Pulmonary artery endothelial cell (primary cell): ENCODE data around the gene ZNF710. TPM values are rescaled to one million over a fixed set of nuclear protein-coding genes. Genes with fewer than 3 reads are reported as not detected.

Source experiments
- DNase-seq: peaks from one replicate; pipeline ENCODE4 v3.0.0-alpha.2; 2011; ENCODE audit warnings: low read depth, low spot score
- total RNA-seq: library from RNA; depleted of rRNA; stranded (reverse); fragments of >200 nt; gene quantifications from 2 replicates; pipeline ENCODE4 v1.2.3, GENCODE V29; 2014

The ZNF710 gene
- total RNA-seq, 1 donor from 2014 or later = 16.0 TPM

DNA sequence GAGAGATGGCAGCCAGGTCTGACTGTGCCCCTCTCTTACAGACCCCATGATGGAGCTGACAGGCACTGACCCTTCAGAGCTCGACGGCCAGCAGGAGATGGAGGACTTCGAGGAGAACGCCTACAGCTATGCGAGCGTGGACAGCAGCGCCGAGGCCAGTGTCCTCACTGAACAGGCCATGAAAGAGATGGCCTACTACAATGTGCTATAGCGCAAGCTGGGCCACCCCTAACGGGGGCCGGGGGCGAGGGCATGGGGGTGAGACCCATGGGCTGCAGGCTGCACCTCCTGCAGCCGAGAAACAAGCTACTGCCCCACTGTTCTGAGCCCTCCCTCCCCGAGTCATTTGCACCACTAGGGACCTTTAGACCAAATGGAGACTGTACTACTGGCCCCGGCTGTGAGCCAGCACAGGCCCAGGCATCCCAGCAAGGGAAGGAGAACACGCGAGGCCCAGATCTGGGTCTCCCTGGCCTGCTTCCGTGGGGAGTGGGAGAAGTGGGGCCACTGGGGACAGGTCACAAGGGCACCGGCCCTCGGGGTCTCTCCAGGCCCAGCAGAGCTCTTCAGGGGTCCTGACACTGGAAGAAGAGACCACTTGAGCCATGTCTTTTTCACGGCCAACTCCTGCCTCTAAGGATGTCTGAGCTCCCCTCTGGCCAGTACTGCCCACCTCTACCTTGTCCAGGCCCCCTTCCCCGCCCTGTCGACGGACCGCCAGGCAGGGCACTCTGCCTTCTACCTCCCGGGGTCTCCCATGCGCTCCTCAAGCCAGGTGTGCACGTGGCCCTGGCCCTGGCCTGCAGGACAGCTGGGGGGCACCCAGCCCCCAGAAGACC lies 78.7 kb downstream of the ZNF710 start:
- no peak for DNase-seq

DNA sequence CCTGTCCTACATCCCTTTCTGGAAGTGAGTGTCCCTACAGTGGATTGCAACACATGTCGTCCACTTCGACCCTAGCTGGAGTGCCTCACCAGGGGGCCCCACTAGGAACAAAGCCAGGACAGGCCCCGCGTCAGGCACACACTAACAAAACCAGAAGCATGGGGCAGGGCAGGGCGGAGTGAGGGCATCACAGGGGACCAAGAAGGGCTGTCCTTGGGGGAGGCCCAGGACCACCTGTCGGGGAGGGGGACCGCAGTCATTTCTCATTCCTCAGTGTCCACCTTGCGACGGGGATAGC lies 79.3 kb downstream of the ZNF710 start:
- no peak for DNase-seq

DNA sequence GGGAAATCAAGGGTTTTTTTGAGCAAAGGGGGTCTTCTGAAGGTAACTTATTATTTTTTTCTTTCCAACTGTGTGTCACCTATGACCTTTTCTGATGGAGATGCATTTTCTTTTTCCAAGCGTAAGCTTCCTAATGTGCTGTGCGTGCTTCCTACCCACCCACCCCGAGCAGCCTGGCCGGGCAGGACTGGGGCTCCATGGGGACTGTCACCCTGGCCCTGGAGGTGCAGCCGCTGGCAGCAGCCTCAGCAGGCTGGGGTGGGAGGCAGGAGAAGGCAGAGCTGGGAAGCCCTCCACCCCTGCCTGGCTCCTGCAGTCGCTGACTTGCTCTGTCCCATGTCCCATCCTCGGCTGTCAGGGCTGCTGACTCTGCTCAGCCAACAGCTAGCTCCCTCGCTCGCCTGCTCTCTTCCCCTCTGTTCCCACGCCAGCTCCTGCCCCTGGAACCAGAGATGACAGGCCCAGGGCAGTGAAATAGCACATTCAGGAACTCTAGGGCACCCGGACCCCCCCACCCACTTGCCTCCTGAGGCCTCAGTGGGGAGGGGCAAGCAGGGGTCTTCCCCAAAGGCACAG lies 79.8 kb downstream of the ZNF710 start:
- no peak for DNase-seq

DNA sequence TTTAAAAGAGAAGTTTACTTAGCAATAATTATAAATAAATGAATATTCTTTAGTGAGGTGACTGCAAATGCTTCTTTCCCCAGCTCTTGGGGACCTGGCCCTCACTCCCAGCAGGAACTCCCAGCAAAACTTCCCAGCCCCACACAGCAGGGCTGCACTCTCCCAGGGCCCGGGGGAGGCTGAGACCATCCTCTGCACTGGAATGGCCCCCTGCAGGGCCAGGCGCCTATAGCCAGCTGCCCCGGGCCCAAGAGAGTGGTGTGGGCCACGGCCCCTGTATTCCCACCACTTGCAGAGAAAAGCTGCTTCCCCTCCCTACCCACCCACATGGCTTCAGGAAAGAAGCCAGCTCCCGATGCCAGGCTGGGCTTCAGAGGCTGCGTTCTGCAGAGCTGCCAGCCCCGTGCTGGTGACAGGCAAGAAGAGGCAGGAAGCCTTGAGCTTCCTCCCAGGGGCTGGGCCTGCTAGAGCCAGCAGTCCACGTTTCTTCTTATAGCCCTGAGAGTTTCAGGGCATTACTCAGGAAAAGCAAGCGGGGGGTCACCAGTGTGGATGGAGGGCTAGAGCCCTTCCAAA lies 81.1 kb downstream of the ZNF710 start:
- no peak for DNase-seq

DNA sequence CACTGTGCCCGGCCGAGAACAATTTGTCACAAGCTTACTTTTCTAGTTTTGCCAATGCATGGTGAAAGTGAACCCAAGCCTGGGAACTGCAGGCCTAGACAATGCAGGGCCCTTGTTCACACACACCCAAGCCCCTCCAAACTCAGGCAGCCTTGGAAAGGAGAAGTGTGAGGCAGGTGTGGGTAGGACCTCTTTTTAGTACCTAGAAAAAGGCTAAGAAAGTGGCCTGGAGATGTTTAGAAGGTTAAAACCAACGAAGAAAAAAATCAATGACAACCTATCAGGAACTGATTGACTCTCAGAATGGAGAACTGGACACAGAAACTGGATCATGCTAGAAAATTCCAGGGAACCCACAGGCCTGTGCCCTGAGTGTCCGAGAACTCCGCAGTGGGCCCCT lies 82.3 kb downstream of the ZNF710 start:
- no peak for DNase-seq

DNA sequence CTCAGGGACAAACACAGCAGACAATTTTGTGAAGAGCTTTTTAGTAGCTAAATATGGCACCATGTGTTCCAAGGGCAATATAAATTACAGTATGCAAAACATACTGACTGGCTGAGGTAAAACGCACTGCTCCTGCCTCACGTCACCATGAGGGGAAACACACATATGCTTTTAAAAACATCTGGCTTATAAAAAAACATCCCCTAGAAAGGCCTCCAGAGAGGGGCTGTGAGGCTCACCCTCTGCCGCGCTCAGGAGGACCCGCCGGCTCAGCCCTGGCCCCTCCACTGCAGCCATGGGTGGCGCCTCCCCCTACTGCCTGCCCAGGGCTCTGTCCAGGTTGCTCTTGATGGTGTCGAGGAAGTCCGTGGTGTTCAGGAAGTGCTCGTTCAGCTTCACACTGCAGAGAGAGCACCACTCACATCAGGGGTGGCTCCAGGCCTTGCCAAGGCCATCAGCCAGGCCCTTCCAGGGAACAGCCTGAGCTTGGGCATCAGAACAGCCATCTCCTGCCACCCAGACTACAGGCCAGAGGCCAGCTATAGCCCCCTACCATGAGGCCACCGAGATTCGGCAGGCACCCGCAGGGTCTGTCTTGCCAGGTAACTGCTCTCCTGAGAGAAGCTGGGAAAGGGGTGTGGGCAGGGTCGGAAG lies 83.0 kb downstream of the ZNF710 start:
- DNase-seq = no peak

DNA sequence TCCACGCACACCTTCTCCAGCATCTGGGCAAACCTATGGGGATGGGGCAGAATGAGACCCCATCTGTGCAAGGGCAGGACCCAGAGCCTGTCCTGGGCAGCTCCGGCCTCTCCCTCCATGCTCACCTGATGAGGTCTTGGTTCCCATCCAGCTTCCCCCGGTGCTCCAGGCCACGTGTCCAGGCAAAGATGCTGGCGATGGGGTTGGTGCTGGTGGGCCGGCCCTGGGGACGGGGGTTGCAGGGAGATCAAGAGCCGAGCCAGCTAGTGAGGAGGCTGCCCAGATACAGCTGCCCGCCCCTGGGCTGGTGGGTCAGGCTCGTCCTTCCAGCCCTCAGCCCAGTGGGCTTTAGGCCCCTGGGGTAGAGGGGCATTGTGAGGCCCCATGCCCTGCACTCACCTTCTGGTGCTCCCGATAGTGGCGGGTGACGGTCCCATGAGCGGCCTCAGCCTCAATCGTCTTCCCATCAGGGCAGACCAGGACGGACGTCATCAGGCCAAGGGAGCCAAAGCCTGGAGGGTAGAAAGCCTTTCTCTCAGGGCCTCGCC lies 83.8 kb downstream of the ZNF710 start:
- no peak for DNase-seq

DNA sequence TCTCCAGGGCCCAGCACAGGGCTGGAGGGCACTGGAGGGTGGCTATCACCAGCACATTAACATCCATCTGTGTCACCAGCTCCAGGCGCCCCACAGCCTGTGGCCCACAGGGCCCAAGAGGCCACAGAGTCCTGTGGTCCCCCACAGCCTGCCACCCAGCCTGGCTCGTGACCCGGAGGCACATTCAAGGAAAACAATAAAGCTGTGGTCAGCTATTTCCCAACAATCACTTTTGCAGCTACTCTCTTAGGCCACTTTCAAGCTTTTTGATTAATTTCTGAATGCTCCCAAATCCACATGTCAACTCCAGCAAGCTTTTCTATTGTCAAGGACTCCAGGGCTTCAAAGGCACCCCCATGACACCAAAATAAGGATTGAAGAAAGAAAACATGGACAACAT lies 84.4 kb downstream of the ZNF710 start:
- DNase-seq = no peak

DNA sequence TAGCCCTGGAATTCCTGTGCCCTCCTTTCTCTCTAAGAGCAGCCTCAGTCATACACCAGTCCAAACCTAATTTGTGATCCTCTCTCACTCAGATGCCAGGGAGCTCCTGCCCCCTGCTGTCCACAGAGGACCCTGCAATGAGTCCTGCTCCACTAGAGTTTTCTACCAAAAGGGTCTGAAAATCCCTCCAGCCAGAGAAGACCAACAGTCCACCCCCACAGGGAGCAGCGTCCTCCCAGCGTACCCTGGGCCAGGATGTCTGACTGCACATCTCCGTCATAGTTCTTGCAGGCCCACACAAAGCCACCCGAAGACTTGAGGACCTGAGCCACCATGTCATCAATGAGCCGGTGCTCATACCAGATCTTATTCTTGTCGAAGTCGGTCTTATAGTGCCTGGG lies 85.7 kb downstream of the ZNF710 start:
- no peak for DNase-seq

DNA sequence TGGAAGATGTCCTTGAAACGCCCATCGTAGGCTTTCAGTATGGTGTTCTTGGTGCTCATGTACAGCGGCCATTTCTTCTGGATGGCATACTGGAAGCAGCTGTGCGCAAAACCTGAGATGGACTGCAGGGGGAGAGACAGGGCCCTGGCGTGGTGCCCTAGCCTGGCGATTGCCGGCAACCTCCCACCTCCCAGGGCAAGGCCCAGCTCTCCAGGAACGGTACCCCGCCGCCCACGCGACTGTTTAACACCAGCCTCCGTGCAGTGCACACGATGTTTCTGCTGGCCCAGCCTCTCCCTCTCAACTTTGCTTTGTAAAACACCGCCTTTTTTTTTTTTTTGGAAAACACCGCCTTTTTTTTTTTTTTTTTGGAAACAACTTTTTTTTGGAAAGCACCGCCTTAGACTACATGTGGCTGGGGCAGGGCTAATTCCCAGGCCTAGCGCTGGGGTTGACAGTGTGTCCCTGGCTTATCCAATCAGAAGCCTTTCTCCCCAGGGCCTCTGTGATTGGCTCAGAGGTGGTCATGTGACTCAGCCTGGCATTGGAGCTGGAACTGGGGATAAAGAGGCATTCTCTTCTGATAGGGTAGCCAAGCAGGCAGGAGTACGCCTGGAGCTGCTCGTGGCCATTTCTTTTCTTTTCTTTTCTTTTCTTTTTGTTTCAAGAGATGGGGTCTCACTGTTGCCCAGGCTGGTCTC lies 86.5 kb downstream of the ZNF710 start:
- no peak for DNase-seq

DNA sequence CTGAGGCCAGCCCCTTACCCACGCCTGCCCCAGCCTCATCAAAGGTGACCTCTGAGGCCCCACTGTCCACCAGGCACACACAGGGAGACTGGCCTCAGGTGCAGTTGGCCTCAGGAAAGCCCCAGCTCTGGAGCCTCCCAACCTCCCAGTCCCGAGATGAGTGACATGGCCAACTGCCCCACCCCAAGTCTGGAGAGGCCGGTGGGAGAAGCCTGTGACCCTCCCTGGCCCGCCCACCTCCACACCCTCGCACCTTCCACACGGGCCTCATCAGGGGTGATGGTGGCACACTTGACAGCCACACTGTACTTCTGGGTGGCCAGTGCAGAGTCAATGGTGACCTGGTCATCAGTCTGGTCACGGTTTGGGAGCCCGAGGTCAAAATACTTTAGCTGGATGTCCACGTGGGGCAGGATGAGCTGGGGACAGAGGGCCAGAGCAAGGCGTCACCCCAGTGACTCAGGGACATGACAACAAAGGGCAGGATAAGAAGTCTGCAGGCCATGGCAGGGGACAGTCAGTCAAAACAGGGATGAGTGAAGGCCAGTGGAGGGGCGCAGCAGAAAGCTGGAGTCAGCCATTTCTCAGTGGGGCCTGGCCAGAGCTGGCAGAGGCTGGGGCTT lies 89.2 kb downstream of the ZNF710 start:
- DNase-seq = no peak

DNA sequence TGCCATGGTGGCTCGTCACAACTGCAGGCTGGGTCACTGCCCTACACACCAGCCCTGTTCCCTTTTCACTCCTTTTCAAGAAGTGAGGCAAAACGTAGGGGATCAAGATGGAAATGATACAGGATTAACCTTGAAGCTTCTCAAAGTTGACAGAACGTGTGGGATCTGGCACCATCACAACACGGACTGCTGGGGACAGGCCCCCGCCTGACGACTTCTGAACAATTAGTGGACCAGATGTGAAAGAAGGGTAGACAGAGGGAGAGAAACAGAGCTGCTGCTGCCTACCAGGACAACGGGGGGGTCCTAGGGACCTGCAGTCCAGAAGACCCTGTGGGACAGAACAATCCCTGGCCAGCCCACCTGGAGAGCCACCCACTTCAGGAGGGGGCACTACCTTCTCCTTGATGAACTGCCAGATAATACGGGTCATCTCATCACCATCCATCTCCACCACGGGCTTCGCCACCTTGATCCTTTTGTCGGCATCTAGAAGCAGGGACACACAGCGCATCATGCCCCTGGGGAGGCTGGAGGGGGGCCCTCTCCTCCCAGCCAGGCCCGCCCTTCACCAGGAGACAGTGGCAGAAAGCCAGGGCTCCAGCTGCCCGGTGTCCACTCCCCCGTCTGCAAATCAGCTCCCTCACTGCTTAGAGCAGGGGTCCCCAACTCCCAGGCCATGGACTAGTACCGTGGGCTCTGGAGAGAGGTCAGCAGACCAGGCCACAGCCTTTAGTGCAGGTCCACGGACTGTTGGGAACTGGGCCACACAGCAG lies 90.2 kb downstream of the ZNF710 start:
- no peak for DNase-seq

DNA sequence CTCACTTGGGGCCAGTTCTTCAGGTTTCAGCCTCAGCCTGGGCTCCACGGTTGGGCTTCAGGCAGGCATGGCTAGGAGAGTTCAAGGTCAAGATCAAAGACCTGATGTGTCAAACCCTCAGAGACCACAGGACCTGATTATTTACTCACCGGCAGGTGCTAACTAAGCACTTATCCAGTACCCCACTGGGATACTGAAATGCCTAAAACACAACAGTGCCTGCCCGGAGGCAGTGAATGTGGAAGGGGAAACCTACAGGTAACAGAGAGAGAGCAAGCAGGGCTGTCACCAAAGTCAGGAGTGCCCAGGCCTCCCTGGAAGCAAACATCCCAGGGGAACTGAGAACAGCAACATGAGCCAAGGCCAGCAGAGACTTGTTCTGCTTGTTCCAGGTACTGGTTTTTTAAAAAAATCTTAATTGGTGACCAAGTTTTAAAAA lies 94.4 kb downstream of the ZNF710 start:
- DNase-seq = no peak

DNA sequence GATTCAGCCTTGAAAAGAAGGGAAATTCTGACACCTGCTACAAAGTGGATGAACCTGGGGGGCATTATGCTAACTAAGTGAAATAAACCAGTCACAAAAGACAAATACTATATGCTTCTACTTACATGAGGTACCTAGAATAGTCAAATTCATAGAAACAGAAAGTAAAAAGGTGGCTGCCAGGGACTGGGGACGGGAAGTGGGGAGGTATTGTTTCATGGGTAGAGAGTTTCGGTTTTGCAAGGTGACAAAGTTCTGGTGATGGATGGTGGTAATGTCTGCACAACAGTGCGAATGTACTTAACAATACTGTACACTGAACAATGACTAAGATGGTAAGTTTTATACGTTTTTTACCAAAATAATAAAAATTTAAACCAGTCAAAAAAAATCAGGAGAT lies 96.4 kb downstream of the ZNF710 start:
- DNase-seq = no peak

DNA sequence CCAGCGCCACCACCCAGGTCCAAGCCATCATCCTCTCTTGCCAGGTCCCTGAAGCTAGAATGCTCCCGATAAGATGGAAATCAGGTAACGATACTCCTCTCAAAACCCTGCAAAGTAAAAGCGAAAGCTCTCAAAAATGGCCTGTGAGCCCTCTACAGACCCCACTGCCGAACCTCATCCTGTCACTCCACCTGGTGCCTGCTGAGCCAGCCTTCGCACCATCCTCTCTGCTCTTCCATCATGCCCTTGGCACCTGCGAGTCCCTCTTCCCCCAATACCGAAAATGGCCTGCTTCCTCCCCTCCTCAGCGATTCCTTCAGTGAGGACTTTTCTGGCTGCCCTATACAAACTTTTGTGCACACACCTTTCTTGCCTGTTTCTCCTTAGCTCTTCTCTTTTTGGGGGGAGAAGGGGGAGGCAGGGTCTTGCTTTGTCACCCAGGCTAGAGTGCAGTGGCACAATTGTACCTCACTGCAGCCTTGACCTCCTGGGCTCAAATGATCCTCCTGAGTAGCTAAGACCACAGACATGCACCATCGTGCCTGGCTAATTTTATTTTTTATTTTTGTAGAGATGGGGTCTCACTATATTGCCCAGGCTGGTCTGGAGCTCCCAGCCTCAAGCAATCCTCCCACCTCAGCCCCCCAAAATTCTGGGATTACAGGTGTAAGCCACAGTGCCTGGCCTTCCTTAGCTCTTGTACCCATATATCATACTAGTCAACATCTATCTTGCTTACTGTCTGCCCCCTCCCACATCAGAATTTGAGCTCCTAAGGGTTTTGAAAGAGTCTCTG lies 98.1 kb downstream of the ZNF710 start:
- DNase-seq = no peak

DNA sequence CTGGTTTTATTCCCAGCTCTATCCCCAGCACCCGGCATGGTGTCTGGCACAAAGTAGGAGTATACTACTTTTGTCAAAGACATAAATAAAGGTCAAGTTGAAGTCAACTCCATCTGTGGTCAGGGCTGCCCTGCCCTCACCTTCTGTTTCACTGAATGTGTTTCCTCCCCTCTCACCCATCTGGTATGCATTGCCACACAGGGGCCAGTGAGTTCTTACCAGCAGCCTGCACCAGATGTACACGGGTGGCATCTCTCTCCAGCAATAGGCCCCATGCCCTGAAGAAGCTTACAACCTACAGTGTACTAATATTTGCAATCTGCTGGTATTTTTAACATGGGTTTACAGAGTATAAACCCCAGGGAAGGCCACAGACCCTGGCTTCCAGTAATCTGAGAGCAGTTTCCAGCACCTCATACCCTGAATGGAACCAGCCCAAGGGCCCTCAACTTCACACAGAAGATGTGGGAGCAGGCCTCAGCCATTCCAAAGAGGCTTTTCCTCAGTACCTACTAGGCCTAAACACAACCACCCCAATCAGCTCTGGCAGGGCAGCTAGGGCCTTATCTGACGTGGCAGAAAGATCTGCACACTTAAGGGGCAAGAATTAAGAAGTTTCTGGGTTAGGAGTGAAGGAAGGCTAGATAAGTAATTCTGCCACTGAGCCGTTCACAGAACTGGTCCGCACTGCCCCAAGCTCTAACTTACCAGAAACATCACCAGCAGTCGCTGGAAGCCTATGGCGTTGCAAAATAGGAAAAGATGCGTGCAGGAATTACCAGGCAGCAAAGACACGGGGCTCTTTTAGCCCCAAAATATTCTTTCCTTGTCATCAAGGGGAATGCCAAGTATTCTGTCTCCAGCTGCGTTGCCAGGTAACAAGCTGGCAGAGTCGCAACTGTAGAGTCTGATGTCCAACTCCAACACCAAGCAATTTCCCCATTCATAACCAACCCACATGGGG lies 99.0 kb downstream of the ZNF710 start:
- no peak for DNase-seq

DNA sequence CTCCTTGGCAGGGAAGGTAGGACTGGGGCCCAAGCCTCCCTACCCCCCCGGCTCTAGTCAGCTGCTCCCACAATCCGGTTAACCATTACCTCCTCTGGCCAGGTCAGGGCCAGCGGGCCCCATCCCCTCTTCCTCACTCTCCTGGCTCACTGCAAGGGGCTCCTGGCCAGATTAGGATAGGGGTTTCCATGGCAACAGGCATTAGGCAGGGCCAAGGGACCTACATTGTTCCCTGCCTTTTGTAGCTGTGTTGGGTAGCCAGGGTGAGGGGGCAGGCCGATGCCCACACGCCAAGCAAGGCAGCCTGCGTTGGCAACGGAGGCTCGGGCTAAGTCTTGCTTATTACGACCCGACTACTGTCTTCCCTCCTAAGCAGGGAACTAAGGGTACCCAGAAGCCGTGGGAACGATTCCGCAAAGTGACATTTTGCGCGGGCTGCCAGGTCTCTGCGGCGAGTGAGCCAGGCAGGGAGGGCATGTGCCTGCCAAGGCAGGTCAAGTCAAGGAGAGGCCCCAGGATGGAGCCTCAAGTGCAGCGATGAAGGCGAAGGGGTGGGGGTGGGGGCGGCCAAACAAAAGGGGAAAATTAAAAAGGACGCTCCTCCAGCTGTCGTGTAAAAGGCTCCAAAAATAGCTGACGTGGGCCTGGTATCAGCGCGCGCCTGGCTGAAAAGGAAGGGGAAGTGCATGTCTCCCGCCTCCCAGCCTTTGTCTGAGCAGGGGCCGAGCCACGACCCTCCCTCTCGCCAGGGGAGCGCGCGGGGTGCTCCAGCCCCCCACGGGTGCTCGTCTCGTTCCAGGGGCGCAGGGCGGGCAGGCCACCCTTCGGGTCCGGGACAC lies 100.2 kb downstream of the ZNF710 start:
- DNase-seq = no peak
